Measurements from ENCODE around the gene WIZ. TPM values are rescaled to one million over a fixed set of nuclear protein-coding genes. Genes with fewer than 3 reads are reported as not detected.

Gene WIZ
- polyA plus RNA-seq, 4 donors, result 28.0 to 41.5 (median 29.9) TPM

GRCh38 chr19:15466851-15467733 lies 17.3 kb upstream of the WIZ start:
- DNase-seq (ENCODE audit: low read depth in 4 of 4, low spot score in 3 of 4), result no peak

GRCh38 chr19:15464394-15465385 lies 14.9 kb upstream of the WIZ start, which contains the start of gene RASAL3:
RASAL3 (minus strand) TSS chr19:15464544; CDS start chr19:15464358, 186 bp downstream.
- DNase-seq (ENCODE audit: low read depth in 4 of 4, low spot score in 3 of 4), result no peak

- no peak for DNase-seq (ENCODE audit: low read depth in 4 of 4, low spot score in 3 of 4)
Observed at GRCh38 chr19:15463861-15464371, 14.2 kb upstream of the WIZ start.

- no peak for DNase-seq (ENCODE audit: low read depth in 4 of 4, low spot score in 3 of 4)
Observed at GRCh38 chr19:15461694-15462093, 11.9 kb upstream of the WIZ start.

GRCh38 chr19:15457701-15458484 lies 8.1 kb upstream of the WIZ start:
- DNase-seq (ENCODE audit: low read depth in 4 of 4, low spot score in 3 of 4), result no peak

GRCh38 chr19:15456871-15457700 lies 7.3 kb upstream of the WIZ start:
- no peak for DNase-seq (ENCODE audit: low read depth in 4 of 4, low spot score in 3 of 4)

GRCh38 chr19:15456441-15456840 lies 6.7 kb upstream of the WIZ start:
- DNase-seq (ENCODE audit: low read depth in 4 of 4, low spot score in 3 of 4), result no peak

GRCh38 chr19:15455996-15456395 lies 6.2 kb upstream of the WIZ start:
- no peak for DNase-seq (ENCODE audit: low read depth in 4 of 4, low spot score in 3 of 4)

- DNase-seq (ENCODE audit: low read depth in 4 of 4, low spot score in 3 of 4), result no peak
Observed at GRCh38 chr19:15453906-15454860, 4.4 kb upstream of the WIZ start.

- no peak for DNase-seq (ENCODE audit: low read depth in 4 of 4, low spot score in 3 of 4)
Observed at GRCh38 chr19:15453091-15453578, 3.4 kb upstream of the WIZ start.

GRCh38 chr19:15452111-15453047 lies 2.6 kb upstream of the WIZ start:
- DNase-seq (ENCODE audit: low read depth in 4 of 4, low spot score in 3 of 4), result peak; percentile 49 to 64 (median 52)

- no peak for DNase-seq (ENCODE audit: low read depth in 4 of 4, low spot score in 3 of 4)
Observed at GRCh38 chr19:15450528-15450890, 753 bp upstream of the WIZ start.

- DNase-seq (ENCODE audit: low read depth in 4 of 4, low spot score in 3 of 4), result no peak
Observed at GRCh38 chr19:15448778-15449619, 757 bp downstream of the WIZ start.

GRCh38 chr19:15448044-15448777 lies 1.5 kb downstream of the WIZ start:
- no peak for DNase-seq (ENCODE audit: low read depth in 4 of 4, low spot score in 3 of 4)

- DNase-seq (ENCODE audit: low read depth in 4 of 4, low spot score in 3 of 4), result no peak
Observed at GRCh38 chr19:15447057-15447456, 2.7 kb downstream of the WIZ start.
